Esophagus muscularis mucosa (tissue), 4 donors: ENCODE data around the gene ATP11C. TPM values are rescaled to one million over a fixed set of nuclear protein-coding genes. Genes with fewer than 3 reads are reported as not detected.
"Not testable (repeated sequence)": the region's sequence is repeated elsewhere in the genome, so short reads cannot be mapped to it uniquely, and the experiment has no call there.

Source experiments
- DNase-seq: peaks from one replicate; pipeline ENCODE4 v3.0.0-alpha.2; 2017; ENCODE audit errors: extremely low spot score
- H3K27ac ChIP-seq, 4 donors: fragments of 200-600 bp; sonication (generic); replicated peaks in 1 of 4; 1 replicate in 3 of 4; 2 replicates in 1 of 4; pipeline ENCODE4 v1.5.1; 2016 to 2019; ENCODE audit warnings: mild to moderate bottlenecking in 1 of 4
- H3K27me3 ChIP-seq, 4 donors: fragments of 200-600 bp; sonication (generic); one replicate each; pipeline versions ENCODE4 v1.5.1 to v1.6.0; 2016 to 2019
- H3K36me3 ChIP-seq, 4 donors: fragments of 200-600 bp; sonication (generic); one replicate each; pipeline ENCODE4 v1.5.1; 2016 to 2019
- H3K4me1 ChIP-seq, 4 donors: fragments of 200-600 bp; sonication (generic); one replicate each; pipeline ENCODE4 v1.5.1; 2016 to 2019
- H3K4me3 ChIP-seq, 4 donors: fragments of 200-600 bp; sonication (generic); 1 replicate in 2 of 4; 2 replicates in 2 of 4; pipeline ENCODE4 v1.5.1; 2016 to 2019; ENCODE audit warnings: mild to moderate bottlenecking in 4 of 4, moderate library complexity in 1 of 4
- H3K9me3 ChIP-seq, 4 donors: fragments of 200-600 bp; sonication (generic); 1 replicate in 3 of 4; 2 replicates in 1 of 4; pipeline ENCODE4 v1.5.1; 2016 to 2019
- EP300 ChIP-seq: sonication (generic); formaldehyde crosslinking; IDR thresholded peaks from one replicate; pipeline ENCODE4 v1.6.1; 2017; ENCODE audit warnings: antibody characterized with exemption
- POLR2A ChIP-seq: fragments of 450-650 bp; IDR thresholded peaks from one replicate; pipeline ENCODE4 v1.6.1; 2017; ENCODE audit warnings: antibody characterized with exemption, moderate library complexity, mild to moderate bottlenecking, low read depth
- POLR2AphosphoS5 ChIP-seq, 2 donors: sonication (generic); formaldehyde crosslinking; IDR thresholded peaks; one replicate each; pipeline ENCODE4 v1.6.1; 2017; ENCODE audit warnings: antibody characterized with exemption in 2 of 2
- whole genome bisulfite sequencing: methylation state at CpG from one replicate; pipeline ENCODE4 v1.1.5; 2018; 5-methylcytosine and 5-hydroxymethylcytosine counted together
- intact Hi-C: fragments of 100-400 bp; cut with DNase I; formaldehyde crosslinking; loops from one replicate; pipeline ENCODE4 v1.15.1; 2023
- total RNA-seq, 4 donors: library from RNA; depleted of rRNA; stranded (reverse); fragments of >200 nt; gene quantifications; one replicate each; pipeline versions ENCODE4 v1.1.0 to v1.2.1, GENCODE V29; 2016
- TF ChIP-seq, protein P1 (sequence below), 3 experiments: fragments of 200-600 bp in 2 of 3; fragments of 450-650 bp in 1 of 3; sonication (generic) in 2 of 3; IDR thresholded peaks; one replicate each; pipeline ENCODE4 v1.5.1; 2017 to 2019; ENCODE audit warnings: antibody characterized with exemption in 3 of 3, mild to moderate bottlenecking in 2 of 3, moderate library complexity in 1 of 3

ATP11C gene
- total RNA-seq, 4 donors from 2014 or later, result 17.9 to 29.2 (median 22.4) TPM

DNA sequence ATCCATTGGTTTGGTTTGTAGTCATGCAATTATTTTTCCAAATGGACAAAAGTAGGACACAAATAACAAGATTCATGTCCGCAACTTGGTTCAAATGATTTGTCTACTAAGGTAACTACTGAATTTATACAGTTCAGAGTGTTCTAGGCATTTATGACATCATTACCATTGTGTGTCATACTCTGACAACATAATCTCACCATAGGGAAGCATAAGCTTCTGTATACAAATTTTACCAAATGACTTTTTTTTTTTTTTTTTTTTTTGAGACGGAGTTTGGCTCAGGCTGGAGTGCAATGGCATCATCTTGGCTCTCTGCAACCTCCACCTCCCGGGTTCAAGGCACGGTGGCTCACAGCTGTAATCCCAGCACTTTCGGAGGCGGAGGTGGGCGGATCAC, 32.6 kb upstream of the ATP11C start, which contains the start of gene CXorf66:
TSS of gene CXorf66 (minus strand) at position 101 of the 400 bp plus-strand sequence. CDS start at position 76, 25 bp downstream.
- no peak within 1 kb of the TSS for H3K27ac ChIP-seq
- no peaks in the 10 kb centered on the region for H3K27me3 ChIP-seq
- no peaks in the 10 kb centered on the region for H3K36me3 ChIP-seq
- H3K4me3 ChIP-seq, result no peak within 1 kb of the TSS
- WGBS, result 83% methylated on average over 7 of the region's 7 CpGs
- TF ChIP-seq, protein P1, sequence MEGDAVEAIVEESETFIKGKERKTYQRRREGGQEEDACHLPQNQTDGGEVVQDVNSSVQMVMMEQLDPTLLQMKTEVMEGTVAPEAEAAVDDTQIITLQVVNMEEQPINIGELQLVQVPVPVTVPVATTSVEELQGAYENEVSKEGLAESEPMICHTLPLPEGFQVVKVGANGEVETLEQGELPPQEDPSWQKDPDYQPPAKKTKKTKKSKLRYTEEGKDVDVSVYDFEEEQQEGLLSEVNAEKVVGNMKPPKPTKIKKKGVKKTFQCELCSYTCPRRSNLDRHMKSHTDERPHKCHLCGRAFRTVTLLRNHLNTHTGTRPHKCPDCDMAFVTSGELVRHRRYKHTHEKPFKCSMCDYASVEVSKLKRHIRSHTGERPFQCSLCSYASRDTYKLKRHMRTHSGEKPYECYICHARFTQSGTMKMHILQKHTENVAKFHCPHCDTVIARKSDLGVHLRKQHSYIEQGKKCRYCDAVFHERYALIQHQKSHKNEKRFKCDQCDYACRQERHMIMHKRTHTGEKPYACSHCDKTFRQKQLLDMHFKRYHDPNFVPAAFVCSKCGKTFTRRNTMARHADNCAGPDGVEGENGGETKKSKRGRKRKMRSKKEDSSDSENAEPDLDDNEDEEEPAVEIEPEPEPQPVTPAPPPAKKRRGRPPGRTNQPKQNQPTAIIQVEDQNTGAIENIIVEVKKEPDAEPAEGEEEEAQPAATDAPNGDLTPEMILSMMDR (IDR thresholded peaks at IDR 0.05), result no peak
- TF ChIP-seq POLR2AphosphoS5 (IDR thresholded peaks at IDR 0.05) (no peak), EP300 (no peak), POLR2A (no peak)
- H3K9me3 ChIP-seq, result no peaks in the 10 kb centered on the region
- intact Hi-C loops, result no loop called here
- no peak for DNase-seq
- H3K4me1 ChIP-seq, result no peaks in the 10 kb centered on the region

DNA sequence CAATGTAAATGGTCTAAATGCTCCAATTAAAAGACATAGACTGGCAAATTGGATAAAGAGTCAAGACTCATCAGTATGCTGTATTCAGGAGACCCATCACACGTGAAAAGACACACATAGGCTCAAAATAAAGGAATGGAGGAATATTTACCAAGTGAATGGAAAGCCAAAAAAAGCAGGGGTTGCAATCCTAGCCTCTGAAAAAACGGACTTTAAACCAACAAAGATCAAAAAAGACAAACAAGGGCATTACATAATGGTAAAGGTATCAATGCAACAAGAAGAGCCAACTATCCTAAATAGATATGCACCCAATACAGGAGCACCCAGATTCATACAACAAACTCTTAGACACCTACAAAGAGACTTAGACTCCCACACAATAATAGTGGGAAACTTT, 28.2 kb upstream of the ATP11C start:
- DNase-seq, H3K36me3 ChIP-seq, H3K27me3 ChIP-seq, H3K4me3 ChIP-seq, intact Hi-C loops, H3K27ac ChIP-seq, H3K9me3 ChIP-seq, H3K4me1 ChIP-seq: not testable (repeated sequence)
- 34% methylated on average over 2 of the region's 2 CpGs for WGBS

DNA sequence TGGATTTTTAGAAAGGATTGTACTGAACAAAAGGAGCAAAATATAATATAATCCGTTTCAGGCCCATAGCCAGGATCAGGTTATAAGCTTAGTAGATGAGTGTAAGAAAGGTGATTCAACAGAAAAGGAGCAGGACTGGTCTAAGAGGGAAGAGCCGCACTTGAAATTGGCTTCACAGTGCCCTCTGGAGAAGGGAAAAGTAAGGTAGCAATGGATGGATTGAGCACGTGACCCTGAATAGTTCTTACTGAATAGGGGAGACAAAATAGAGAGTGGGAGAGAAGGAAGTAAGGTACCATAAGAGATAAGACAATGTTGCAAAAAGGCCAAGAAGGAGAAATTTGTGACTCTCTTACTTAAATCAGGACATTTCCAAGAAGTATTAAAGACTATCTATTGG, 16.9 kb upstream of the ATP11C start:
- no peak for DNase-seq
- Histone ChIP-seq H3K36me3 (no peaks in the 10 kb centered on the region), H3K27me3 (no peaks in the 10 kb centered on the region), H3K27ac (no peak overlapping the region), H3K9me3 (no peaks in the 10 kb centered on the region), H3K4me1 (no peaks in the 10 kb centered on the region), H3K4me3 (no peak overlapping the region)
- 52% methylated on average over 3 of the region's 3 CpGs for WGBS
- TF ChIP-seq, protein P1 (IDR thresholded peaks at IDR 0.05), result no peak
- TF ChIP-seq POLR2AphosphoS5 (IDR thresholded peaks at IDR 0.05), result no peak
- no peak for TF ChIP-seq POLR2A
- no peak for TF ChIP-seq EP300
- intact Hi-C loops, result no loop called here

DNA sequence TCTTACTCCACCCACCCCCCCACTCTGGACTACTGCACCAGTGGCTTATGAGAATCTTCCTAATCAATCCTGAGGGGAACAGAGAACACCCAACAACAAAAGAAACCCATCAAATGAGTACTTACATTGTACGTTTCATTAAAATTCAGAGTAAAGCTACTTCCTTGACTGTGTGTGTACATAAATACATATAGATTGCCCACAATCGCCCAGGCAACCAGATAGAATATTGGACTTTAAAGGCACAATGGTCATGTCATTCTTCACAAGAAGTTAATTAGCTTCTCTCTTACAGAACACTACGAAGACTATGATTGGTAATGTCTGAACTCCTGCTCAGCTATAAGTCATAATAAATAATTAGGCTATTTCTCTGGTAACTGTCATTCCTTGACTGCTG, 12.2 kb upstream of the ATP11C start:
- Histone ChIP-seq H3K36me3 (no peaks in the 10 kb centered on the region), H3K4me1 (no peaks in the 10 kb centered on the region), H3K27me3 (no peaks in the 10 kb centered on the region), H3K4me3 (no peak overlapping the region), H3K27ac (no peak overlapping the region), H3K9me3 (no peaks in the 10 kb centered on the region)
- 73% methylated on average over 3 of the region's 3 CpGs for WGBS
- TF ChIP-seq, protein P1 (IDR thresholded peaks at IDR 0.05), result no peak
- TF ChIP-seq POLR2A (no peak), POLR2AphosphoS5 (IDR thresholded peaks at IDR 0.05) (no peak), EP300 (no peak)
- intact Hi-C loops, result no loop called here
- DNase-seq, result no peak

DNA sequence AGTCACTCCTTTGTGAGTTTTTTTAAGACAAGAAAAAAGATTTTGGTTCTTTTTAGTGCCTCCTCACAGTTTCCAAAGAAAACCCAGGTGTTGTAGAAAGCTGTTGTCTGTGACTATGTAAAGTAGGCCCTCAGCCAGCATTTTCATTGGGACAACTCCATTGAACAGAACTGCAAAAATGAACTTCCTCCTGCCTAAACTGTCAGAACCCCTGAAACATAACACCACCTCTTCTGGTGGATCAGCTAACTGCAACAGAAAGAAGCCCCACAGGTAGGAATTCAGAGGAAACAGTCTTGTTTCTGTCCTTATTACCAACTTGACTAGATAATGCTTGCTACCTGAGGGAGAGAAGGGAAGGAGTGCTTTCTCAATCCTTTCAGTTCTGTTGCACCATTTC, 3.4 kb upstream of the ATP11C start:
- H3K27ac ChIP-seq, result no peak overlapping the region
- H3K4me3 ChIP-seq, result no peak overlapping the region
- peaks cover 0 to 6% (median 0%) of the 10 kb centered on the region in 4 donors for H3K4me1 ChIP-seq
- TF ChIP-seq, protein P1 (IDR thresholded peaks at IDR 0.05), result no peak
- TF ChIP-seq POLR2A, result no peak
- TF ChIP-seq POLR2AphosphoS5 (IDR thresholded peaks at IDR 0.05), result no peak
- no peak for TF ChIP-seq EP300
- intact Hi-C loops, result no loop called here
- H3K27me3 ChIP-seq, result no peaks in the 10 kb centered on the region
- no peaks in the 10 kb centered on the region for H3K36me3 ChIP-seq
- H3K9me3 ChIP-seq, result no peaks in the 10 kb centered on the region
- no peak for DNase-seq
